Caco-2 (cell line): ENCODE measurements around the gene KBTBD12. TPM values are rescaled to one million over a fixed set of nuclear protein-coding genes. Genes with fewer than 3 reads are reported as not detected.

ENCODE experiments used
- BruUV-seq: library from RNA; stranded (reverse); fragments of 400-500 nt; replicated peaks from 2 replicates; lab custom pipeline; 2021; lab: Mats Ljungman, UMichigan
- CTCF ChIA-PET: fragments of 300-600 bp; sonication (Branson Sonifier 250); formaldehyde crosslinking; loops from one replicate; lab custom pipeline; 2022; ENCODE audit warnings: antibody characterized with exemption; lab: Charles Lee
- POLR2A ChIA-PET: fragments of 300-600 bp; sonication (Branson Sonifier 250); formaldehyde crosslinking; loops from one replicate; lab custom pipeline; 2022; ENCODE audit warnings: antibody characterized with exemption; lab: Charles Lee
- DNase-seq, 2 experiments: peaks; one replicate each; pipeline versions ENCODE4 v3.0.0 to v3.0.0-alpha.2; 2020 to 2022
- H3K27me3 ChIP-seq: replicated peaks from 2 replicates; pipeline ENCODE4 v1.6.0; 2011; ENCODE audit warnings: low read length; ENCODE audit not compliant: control insufficient read depth, insufficient read depth
- H3K36me3 ChIP-seq: 2 replicates; pipeline ENCODE4 v1.5.1; 2011; ENCODE audit warnings: low read length; ENCODE audit not compliant: control insufficient read depth, insufficient read depth
- H3K4me1 ChIP-seq: fragments of 250-450 bp; sonication (Bioruptor Pico); 2 replicates; pipeline ENCODE4 v1.5.1; 2020; ENCODE audit warnings: mild to moderate bottlenecking
- H3K4me3 ChIP-seq: 2 replicates; pipeline ENCODE4 v1.5.1; 2011; ENCODE audit warnings: low read depth, mild to moderate bottlenecking, control low read depth, low read length
- H3K9me3 ChIP-seq: fragments of 250-450 bp; sonication (Bioruptor Pico); 2 replicates; pipeline ENCODE4 v1.5.1; 2020; ENCODE audit warnings: mild to moderate bottlenecking, moderate library complexity
- H3K27ac Mint-ChIP-seq: one replicate; pipeline ENCODE4 v1.8.0; 2022; ENCODE audit warnings: mixed read lengths; ENCODE audit not compliant: unreplicated experiment
- H3K27me3 Mint-ChIP-seq: one replicate; pipeline ENCODE4 v1.8.0; 2022; ENCODE audit warnings: mixed read lengths; ENCODE audit not compliant: insufficient read depth, unreplicated experiment
- H3K36me3 Mint-ChIP-seq: one replicate; pipeline ENCODE4 v1.8.0; 2022; ENCODE audit warnings: mild to moderate bottlenecking, mixed read lengths; ENCODE audit not compliant: insufficient read depth, unreplicated experiment
- H3K4me1 Mint-ChIP-seq: one replicate; pipeline ENCODE4 v1.8.0; 2022; ENCODE audit warnings: low read depth, mixed read lengths; ENCODE audit not compliant: unreplicated experiment
- H3K4me3 Mint-ChIP-seq: one replicate; pipeline ENCODE4 v1.8.0; 2022; ENCODE audit warnings: mild to moderate bottlenecking, moderate library complexity, mixed read lengths; ENCODE audit not compliant: unreplicated experiment
- H3K9me3 Mint-ChIP-seq: one replicate; pipeline ENCODE4 v1.8.0; 2022; ENCODE audit warnings: mixed read lengths; ENCODE audit not compliant: unreplicated experiment
- CTCF ChIP-seq, 2 experiments: fragments of 200-600 bp in 1 of 2; IDR thresholded peaks; 1 replicate in 1 of 2; 2 replicates in 1 of 2; pipeline versions ENCODE4 v1.5.1 to v1.8.0; 2011 to 2022; ENCODE audit warnings: antibody characterized with exemption in 1 of 2, control low read depth in 1 of 2, inconsistent platforms in 1 of 2, low read depth in 1 of 2, low read length in 1 of 2, mild to moderate bottlenecking in 1 of 2, moderate library complexity in 1 of 2; ENCODE audit not compliant: insufficient read depth in 1 of 2, severe bottlenecking in 1 of 2, unreplicated experiment in 1 of 2
- intact Hi-C: fragments of 100-400 bp; cut with micrococcal nuclease; formaldehyde crosslinking; loops from one replicate; pipeline ENCODE4 v1.10.0; 2022; ENCODE audit not compliant: unreplicated experiment
- total RNA-seq: library from RNA; stranded (reverse); gene quantifications from 2 replicates; pipeline ENCODE4 v1.2.3, GENCODE V29; 2022

Gene KBTBD12
- total RNA-seq, 1 experiment from 2014 or later, result not detected

GRCh38 chr3:127887321-127887720 is 27.7 kb upstream of the KBTBD12 start:
- Mint-ChIP-seq H3K36me3 (no peaks in the 10 kb centered on the region), H3K27ac (no peak overlapping the region), H3K9me3 (peaks cover 21% of the 10 kb centered on the region), H3K4me3 (no peak overlapping the region), H3K27me3 (peaks cover 3% of the 10 kb centered on the region), H3K4me1 (peaks cover 7% of the 10 kb centered on the region)
- POLR2A ChIA-PET, result no interaction called here
- CTCF ChIA-PET, result no interaction called here
- no TSS peak for BruUV-seq
- Histone ChIP-seq H3K9me3 (peaks cover 15% of the 10 kb centered on the region), H3K27me3 (no peaks in the 10 kb centered on the region), H3K36me3 (no peaks in the 10 kb centered on the region), H3K4me3 (no peak overlapping the region), H3K4me1 (no peaks in the 10 kb centered on the region)
- DNase-seq, result no peak
- intact Hi-C loops, result no loop called here
- TF ChIP-seq CTCF (IDR thresholded peaks at IDR 0.05; ENCODE audit: insufficient read depth in 1 of 2, low read depth in 1 of 2, low read length in 1 of 2, severe bottlenecking in 1 of 2, unreplicated experiment in 1 of 2), result no peak

- H3K4me1 Mint-ChIP-seq, result peaks cover 7% of the 10 kb centered on the region
- peaks cover 25% of the 10 kb centered on the region for H3K9me3 Mint-ChIP-seq
- H3K4me3 ChIP-seq, result no peak overlapping the region
- peaks cover 3% of the 10 kb centered on the region for H3K27me3 Mint-ChIP-seq
- H3K9me3 ChIP-seq, result peaks cover 15% of the 10 kb centered on the region
- H3K4me1 ChIP-seq, result no peaks in the 10 kb centered on the region
- H3K27me3 ChIP-seq, result no peaks in the 10 kb centered on the region
- DNase-seq, result no peak
- intact Hi-C loops, result no loop called here
- no peak for TF ChIP-seq CTCF (IDR thresholded peaks at IDR 0.05; ENCODE audit: insufficient read depth in 1 of 2, low read depth in 1 of 2, low read length in 1 of 2, severe bottlenecking in 1 of 2, unreplicated experiment in 1 of 2)
- BruUV-seq, result no TSS peak
- H3K27ac Mint-ChIP-seq, result no peak overlapping the region
- CTCF ChIA-PET, result no interaction called here
- no peaks in the 10 kb centered on the region for H3K36me3 Mint-ChIP-seq
- POLR2A ChIA-PET, result no interaction called here
- no peak overlapping the region for H3K4me3 Mint-ChIP-seq
- no peaks in the 10 kb centered on the region for H3K36me3 ChIP-seq
Observed at GRCh38 chr3:127888156-127888555, 26.9 kb upstream of the KBTBD12 start.

GRCh38 chr3:127888564-127889107 is 26.4 kb upstream of the KBTBD12 start:
- Histone ChIP-seq H3K9me3 (peaks cover 15% of the 10 kb centered on the region), H3K4me3 (no peak overlapping the region), H3K36me3 (no peaks in the 10 kb centered on the region), H3K27me3 (no peaks in the 10 kb centered on the region), H3K4me1 (no peaks in the 10 kb centered on the region)
- no TSS peak for BruUV-seq
- Mint-ChIP-seq H3K27ac (no peak overlapping the region), H3K36me3 (no peaks in the 10 kb centered on the region), H3K9me3 (peaks cover 25% of the 10 kb centered on the region), H3K4me1 (peaks cover 7% of the 10 kb centered on the region), H3K27me3 (peaks cover 3% of the 10 kb centered on the region), H3K4me3 (no peak overlapping the region)
- no peak for DNase-seq
- CTCF ChIA-PET, result no interaction called here
- TF ChIP-seq CTCF (IDR thresholded peaks at IDR 0.05; ENCODE audit: insufficient read depth in 1 of 2, low read depth in 1 of 2, low read length in 1 of 2, severe bottlenecking in 1 of 2, unreplicated experiment in 1 of 2), result no peak
- POLR2A ChIA-PET, result no interaction called here
- intact Hi-C loops, result no loop called here
